GM23338 (cell line): ENCODE results near the gene STK39.

Experiments used
- CREB1 ChIP-seq: fragments of 250-450 bp; sonication (Bioruptor Pico); IDR thresholded peaks from 2 replicates; pipeline ENCODE4 v1.5.0; 2020; ENCODE audit warnings: low read depth, mild to moderate bottlenecking, moderate library complexity
- EZH2 ChIP-seq: fragments of 200-600 bp; sonication (generic); IDR thresholded peaks from one replicate; pipeline ENCODE4 v1.8.0; 2017; ENCODE audit warnings: antibody characterized with exemption, mild to moderate bottlenecking, low read depth; ENCODE audit not compliant: unreplicated experiment
- EZH2phosphoT487 ChIP-seq: fragments of 200-600 bp; sonication (generic); IDR thresholded peaks from one replicate; pipeline ENCODE4 v1.8.1; 2018; ENCODE audit warnings: antibody characterized with exemption; ENCODE audit not compliant: unreplicated experiment
- POLR2AphosphoS5 ChIP-seq: IDR thresholded peaks from 2 replicates; pipeline ENCODE4 v1.6.1; 2016; ENCODE audit warnings: antibody characterized with exemption, low read depth
- STAT1 ChIP-seq: IDR thresholded peaks from one replicate; pipeline ENCODE4 v1.6.1; 2016; ENCODE audit warnings: antibody characterized with exemption; ENCODE audit not compliant: unreplicated experiment
- ZNF114 ChIP-seq: fragments of 250-450 bp; sonication (Bioruptor Pico); IDR thresholded peaks from 2 replicates; pipeline ENCODE4 v1.5.0; 2020; ENCODE audit warnings: mild to moderate bottlenecking, moderate library complexity
- ZNF331 ChIP-seq: fragments of 250-450 bp; sonication (Bioruptor Pico); IDR thresholded peaks from 2 replicates; pipeline ENCODE4 v1.5.0; 2020; ENCODE audit warnings: low read depth, mild to moderate bottlenecking, moderate library complexity
- TF ChIP-seq, protein P1 (sequence below), 2 experiments: fragments of 200-600 bp in 1 of 2; sonication (generic) in 1 of 2; conservative IDR thresholded peaks; 2 replicates each; pipeline versions ENCODE4 v1.5.1 to v1.6.1; 2016 to 2017; ENCODE audit warnings: antibody characterized with exemption in 2 of 2, low read depth in 2 of 2, mild to moderate bottlenecking in 2 of 2, moderate library complexity in 1 of 2
- TF ChIP-seq, protein P2 (sequence below): IDR thresholded peaks from one replicate; pipeline ENCODE4 v1.6.1; 2018; ENCODE audit warnings: antibody characterized with exemption; ENCODE audit not compliant: unreplicated experiment

DNA sequence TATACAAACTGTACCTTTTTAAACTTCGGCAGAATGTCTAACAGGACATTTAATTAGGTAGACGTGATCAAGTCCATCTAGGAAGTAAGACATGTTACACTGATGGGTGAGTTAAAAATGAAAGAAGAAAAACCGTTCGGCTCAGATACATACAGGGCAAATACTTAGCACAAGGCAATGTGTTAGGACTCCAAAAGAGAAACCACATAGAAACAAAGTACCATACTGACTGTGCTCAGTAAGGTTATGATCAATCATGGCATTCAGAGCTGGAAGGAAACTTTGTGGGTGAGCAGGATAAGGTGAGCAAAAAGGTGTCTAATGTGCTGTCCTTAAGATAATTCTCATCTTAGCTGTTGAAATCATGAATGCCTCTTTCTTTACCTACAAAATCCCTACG, 211.9 kb downstream of the STK39 start:
- TF ChIP-seq, protein P1, sequence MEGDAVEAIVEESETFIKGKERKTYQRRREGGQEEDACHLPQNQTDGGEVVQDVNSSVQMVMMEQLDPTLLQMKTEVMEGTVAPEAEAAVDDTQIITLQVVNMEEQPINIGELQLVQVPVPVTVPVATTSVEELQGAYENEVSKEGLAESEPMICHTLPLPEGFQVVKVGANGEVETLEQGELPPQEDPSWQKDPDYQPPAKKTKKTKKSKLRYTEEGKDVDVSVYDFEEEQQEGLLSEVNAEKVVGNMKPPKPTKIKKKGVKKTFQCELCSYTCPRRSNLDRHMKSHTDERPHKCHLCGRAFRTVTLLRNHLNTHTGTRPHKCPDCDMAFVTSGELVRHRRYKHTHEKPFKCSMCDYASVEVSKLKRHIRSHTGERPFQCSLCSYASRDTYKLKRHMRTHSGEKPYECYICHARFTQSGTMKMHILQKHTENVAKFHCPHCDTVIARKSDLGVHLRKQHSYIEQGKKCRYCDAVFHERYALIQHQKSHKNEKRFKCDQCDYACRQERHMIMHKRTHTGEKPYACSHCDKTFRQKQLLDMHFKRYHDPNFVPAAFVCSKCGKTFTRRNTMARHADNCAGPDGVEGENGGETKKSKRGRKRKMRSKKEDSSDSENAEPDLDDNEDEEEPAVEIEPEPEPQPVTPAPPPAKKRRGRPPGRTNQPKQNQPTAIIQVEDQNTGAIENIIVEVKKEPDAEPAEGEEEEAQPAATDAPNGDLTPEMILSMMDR (conservative IDR thresholded peaks at IDR 0.05; ENCODE audit: low read depth in 2 of 2), result no peak
- TF ChIP-seq CREB1 (CRISPR knock-in tag) (no peak), POLR2AphosphoS5 (no peak), ZNF331 (CRISPR knock-in tag) (no peak), EZH2phosphoT487 (no peak), EZH2 (no peak), ZNF114 (CRISPR knock-in tag) (no peak), STAT1 (no peak)
- TF ChIP-seq, protein P2, sequence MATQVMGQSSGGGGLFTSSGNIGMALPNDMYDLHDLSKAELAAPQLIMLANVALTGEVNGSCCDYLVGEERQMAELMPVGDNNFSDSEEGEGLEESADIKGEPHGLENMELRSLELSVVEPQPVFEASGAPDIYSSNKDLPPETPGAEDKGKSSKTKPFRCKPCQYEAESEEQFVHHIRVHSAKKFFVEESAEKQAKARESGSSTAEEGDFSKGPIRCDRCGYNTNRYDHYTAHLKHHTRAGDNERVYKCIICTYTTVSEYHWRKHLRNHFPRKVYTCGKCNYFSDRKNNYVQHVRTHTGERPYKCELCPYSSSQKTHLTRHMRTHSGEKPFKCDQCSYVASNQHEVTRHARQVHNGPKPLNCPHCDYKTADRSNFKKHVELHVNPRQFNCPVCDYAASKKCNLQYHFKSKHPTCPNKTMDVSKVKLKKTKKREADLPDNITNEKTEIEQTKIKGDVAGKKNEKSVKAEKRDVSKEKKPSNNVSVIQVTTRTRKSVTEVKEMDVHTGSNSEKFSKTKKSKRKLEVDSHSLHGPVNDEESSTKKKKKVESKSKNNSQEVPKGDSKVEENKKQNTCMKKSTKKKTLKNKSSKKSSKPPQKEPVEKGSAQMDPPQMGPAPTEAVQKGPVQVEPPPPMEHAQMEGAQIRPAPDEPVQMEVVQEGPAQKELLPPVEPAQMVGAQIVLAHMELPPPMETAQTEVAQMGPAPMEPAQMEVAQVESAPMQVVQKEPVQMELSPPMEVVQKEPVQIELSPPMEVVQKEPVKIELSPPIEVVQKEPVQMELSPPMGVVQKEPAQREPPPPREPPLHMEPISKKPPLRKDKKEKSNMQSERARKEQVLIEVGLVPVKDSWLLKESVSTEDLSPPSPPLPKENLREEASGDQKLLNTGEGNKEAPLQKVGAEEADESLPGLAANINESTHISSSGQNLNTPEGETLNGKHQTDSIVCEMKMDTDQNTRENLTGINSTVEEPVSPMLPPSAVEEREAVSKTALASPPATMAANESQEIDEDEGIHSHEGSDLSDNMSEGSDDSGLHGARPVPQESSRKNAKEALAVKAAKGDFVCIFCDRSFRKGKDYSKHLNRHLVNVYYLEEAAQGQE, result no peak
